BJ (cell line): ENCODE data around the gene FGF2. TPM values are rescaled to one million over a fixed set of nuclear protein-coding genes. Genes with fewer than 3 reads are reported as not detected.
"Not testable (repeated sequence)": the region's sequence is repeated elsewhere in the genome, so short reads cannot be mapped to it uniquely, and the experiment has no call there.

Source experiments
- CTCF ChIA-PET: fragments of 350-600 bp; formaldehyde crosslinking; extraction: SDS; loops from one replicate; lab custom pipeline; 2021; ENCODE audit warnings: antibody characterized with exemption, inconsistent platforms; lab: Yijun Ruan, JAX
- POLR2A ChIA-PET: fragments of 300-600 bp; sonication (Branson Sonifier 250); formaldehyde crosslinking; extraction: SDS; loops from one replicate; lab custom pipeline; 2021; ENCODE audit warnings: antibody characterized with exemption; lab: Charles Lee
- DNase-seq: peaks from one replicate; pipeline ENCODE4 v3.0.0-alpha.2; 2011; ENCODE audit warnings: low read depth
- H3K27me3 ChIP-seq: 2 replicates; pipeline ENCODE4 v1.6.0; 2011; ENCODE audit warnings: low read length; ENCODE audit not compliant: control insufficient read depth, insufficient read depth
- H3K36me3 ChIP-seq: 2 replicates; pipeline ENCODE4 v1.5.1; 2011; ENCODE audit warnings: low read length; ENCODE audit not compliant: control insufficient read depth, insufficient read depth
- H3K4me3 ChIP-seq: 2 replicates; pipeline ENCODE4 v1.5.1; 2011; ENCODE audit warnings: low read depth, mild to moderate bottlenecking, control low read depth, low read length
- polyA plus RNA-seq: library from polyadenylated mRNA; depleted of rRNA; stranded (reverse); fragments of >200 nt; gene quantifications from 2 replicates; pipeline ENCODE4 v1.2.3, GENCODE V29; 2011
- TF ChIP-seq, protein P1 (sequence below): IDR thresholded peaks from 2 replicates; pipeline ENCODE4 v1.5.1; 2011; ENCODE audit warnings: low read depth, mild to moderate bottlenecking, control low read depth, inconsistent platforms, low read length, moderate library complexity; ENCODE audit not compliant: insufficient read depth

FGF2 gene
- polyA plus RNA-seq, 1 experiment = 72.7 TPM

DNA sequence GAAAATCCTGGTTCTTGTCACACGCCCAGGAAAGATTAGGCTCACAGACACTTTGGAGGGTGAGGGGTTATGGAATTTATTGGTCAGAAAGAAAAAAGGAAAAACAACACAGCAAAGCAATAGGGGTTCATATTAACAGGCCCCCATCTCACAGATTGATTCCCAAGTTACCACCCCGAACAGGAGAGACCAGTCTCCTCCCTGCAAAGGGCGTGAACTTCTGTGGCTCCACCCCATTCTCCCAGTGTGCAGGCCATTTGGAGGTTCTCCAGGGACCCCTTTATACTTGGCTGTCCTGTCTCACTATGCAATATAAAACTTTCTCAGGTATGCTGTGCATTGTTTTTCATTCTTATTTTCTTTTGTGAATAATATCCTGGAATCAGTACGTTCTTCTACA is 7.4 kb downstream of the FGF2 start:
- DNase-seq = no peak
- ChIA-PET CTCF (interaction anchor here (0.6 to 1.5 kb wide), 2 partner anchors 24 to 88 kb away, joined by 4 read pairs; partner anchors contain the start of gene NUDT6), POLR2A (no interaction called here)
- peaks cover 2% of the 10 kb centered on the region; the same call in 1 of the 2 replicates for H3K36me3 ChIP-seq
- H3K4me3 ChIP-seq = no peak overlapping the region
- H3K27me3 ChIP-seq = no peaks in the 10 kb centered on the region
- TF ChIP-seq, protein P1, sequence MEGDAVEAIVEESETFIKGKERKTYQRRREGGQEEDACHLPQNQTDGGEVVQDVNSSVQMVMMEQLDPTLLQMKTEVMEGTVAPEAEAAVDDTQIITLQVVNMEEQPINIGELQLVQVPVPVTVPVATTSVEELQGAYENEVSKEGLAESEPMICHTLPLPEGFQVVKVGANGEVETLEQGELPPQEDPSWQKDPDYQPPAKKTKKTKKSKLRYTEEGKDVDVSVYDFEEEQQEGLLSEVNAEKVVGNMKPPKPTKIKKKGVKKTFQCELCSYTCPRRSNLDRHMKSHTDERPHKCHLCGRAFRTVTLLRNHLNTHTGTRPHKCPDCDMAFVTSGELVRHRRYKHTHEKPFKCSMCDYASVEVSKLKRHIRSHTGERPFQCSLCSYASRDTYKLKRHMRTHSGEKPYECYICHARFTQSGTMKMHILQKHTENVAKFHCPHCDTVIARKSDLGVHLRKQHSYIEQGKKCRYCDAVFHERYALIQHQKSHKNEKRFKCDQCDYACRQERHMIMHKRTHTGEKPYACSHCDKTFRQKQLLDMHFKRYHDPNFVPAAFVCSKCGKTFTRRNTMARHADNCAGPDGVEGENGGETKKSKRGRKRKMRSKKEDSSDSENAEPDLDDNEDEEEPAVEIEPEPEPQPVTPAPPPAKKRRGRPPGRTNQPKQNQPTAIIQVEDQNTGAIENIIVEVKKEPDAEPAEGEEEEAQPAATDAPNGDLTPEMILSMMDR = no peak

DNA sequence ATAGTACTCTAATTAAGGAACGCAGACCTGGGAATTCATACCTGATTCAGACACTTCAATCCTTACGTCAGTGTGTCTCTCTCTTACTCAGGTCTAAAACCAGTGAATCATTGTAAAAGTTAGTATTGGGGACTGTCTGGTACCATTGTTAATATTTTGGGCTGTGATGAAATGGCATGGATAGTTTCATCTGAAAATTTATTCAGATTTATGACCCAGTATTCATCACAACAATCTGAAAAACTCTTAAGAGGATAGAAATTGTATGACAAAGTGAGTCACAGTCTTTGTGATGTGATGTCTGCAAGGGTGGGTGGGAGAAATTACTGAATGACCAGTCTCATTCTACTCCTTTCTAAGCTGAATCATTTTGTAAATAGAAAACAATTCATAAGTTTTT is 10.3 kb downstream of the FGF2 start:
- ChIA-PET CTCF (interaction anchor here (0.9 to 1.4 kb wide), 4 partner anchors 78 to 98 kb away, joined by 3 read pairs; no protein-coding TSS in a partner anchor), POLR2A (no interaction called here)
- Histone ChIP-seq H3K4me3 (no peak overlapping the region), H3K36me3 (peaks cover 10% of the 10 kb centered on the region), H3K27me3 (no peaks in the 10 kb centered on the region)
- TF ChIP-seq, protein P1 = no peak
- DNase-seq = no peak

DNA sequence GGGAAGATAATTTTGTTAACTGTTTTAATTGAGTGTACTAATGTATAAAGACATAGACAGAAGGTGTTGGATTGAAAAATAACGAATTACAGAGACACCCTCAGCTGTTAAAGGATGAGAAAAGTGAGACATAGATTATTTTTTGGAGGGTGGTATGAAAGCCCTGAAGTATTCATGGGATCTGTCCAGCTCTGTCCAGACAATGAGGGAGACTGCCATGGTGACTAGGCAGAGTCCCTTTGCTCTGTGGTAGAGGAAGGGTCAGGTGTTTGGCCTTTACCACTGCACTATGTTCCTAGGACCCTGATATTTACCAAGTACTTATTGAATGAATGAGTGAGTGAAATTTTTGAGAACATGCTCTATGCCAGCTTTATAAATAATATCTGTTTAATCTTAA is 11.4 kb downstream of the FGF2 start:
- ChIA-PET POLR2A (no interaction called here), CTCF (no interaction called here)
- peaks cover 10% of the 10 kb centered on the region for H3K36me3 ChIP-seq
- DNase-seq = no peak
- no peak overlapping the region for H3K4me3 ChIP-seq
- TF ChIP-seq, protein P1 = no peak
- H3K27me3 ChIP-seq = no peaks in the 10 kb centered on the region

DNA sequence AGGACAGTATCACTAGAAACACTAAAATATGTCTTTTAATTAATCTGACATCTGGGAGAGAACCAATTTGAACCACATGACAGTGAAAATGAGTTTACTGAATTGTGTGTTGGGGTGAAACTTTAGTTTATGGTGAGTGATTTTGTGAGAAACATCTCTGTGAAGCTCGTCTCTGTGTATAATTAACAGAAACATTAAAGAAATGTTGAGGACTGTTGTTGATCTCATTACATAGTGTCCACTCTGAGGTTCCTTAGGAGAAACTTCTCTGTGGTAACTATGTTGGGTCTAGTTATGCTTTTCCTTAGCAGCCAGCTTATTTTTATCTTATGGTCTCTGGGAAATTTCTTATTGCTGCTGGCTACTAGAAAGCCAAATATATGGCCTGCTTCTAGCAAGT is 15.8 kb downstream of the FGF2 start:
- CTCF ChIA-PET = interaction anchor here (0.8 to 0.9 kb wide), 2 partner anchors 11 to 85 kb away, joined by 3 to 5 read pairs; no protein-coding TSS in a partner anchor
- POLR2A ChIA-PET = no interaction called here
- DNase-seq = no peak
- H3K27me3 ChIP-seq = no peaks in the 10 kb centered on the region
- TF ChIP-seq, protein P1 = no peak
- H3K36me3 ChIP-seq = peaks cover 12% of the 10 kb centered on the region
- H3K4me3 ChIP-seq = no peak overlapping the region

DNA sequence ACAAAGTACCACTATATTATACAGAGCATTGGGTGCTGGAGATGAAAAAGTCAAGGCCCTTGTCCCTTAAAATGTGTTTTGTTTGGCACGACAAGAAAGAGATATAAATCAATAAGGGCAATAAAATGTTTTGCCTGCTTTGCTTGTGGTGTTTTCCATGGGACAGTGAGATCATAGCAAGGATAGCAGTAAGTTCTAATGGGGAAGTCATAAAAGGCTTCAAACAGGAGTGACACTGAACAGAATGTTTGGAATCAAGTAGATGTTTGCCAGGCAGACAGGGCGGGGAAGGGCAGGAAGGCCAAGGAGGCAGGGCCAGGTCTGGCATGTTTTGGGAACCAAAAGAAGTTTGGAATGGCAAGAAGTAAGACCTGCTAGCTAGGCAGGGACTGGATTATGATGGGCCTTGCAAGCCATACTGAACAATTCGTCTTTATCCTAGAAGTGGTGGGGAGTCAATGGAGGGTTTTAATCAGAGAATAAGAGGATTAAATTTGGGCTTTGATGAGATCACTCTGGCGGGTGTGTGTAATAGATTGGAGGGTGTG is 16.4 kb downstream of the FGF2 start:
- TF ChIP-seq, protein P1 = no peak
- ChIA-PET POLR2A (no interaction called here), CTCF (interaction anchor here (0.8 to 0.9 kb wide), 2 partner anchors 12 to 86 kb away, joined by 3 to 5 read pairs; no protein-coding TSS in a partner anchor)
- no peak overlapping the region for H3K4me3 ChIP-seq
- H3K27me3 ChIP-seq = no peaks in the 10 kb centered on the region
- no peak for DNase-seq
- peaks cover 12% of the 10 kb centered on the region for H3K36me3 ChIP-seq

DNA sequence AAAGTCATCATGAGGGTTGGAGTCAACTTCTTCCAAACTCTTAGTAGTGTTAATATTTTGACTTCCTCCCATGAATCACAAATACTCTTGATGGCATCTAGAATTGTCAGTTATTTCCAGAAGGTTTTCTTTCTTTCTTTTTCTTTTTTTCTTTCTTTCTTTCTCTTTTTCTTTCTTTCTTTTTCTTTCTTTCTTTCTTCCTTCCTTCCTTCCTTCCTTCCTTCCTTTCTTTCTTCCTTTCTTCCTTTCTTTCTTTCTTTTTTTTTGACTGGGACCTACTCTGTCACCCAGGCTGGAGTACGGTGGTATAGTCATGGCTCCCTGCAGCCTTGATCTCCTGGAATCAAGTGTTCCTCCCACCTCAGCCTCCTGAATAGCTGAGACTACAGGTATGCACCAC is 17.8 kb downstream of the FGF2 start:
- H3K27me3 ChIP-seq, POLR2A ChIA-PET, H3K4me3 ChIP-seq, DNase-seq: not testable (repeated sequence)
- CTCF ChIA-PET = interaction anchor here (0.7 kb wide), 1 partner anchor 80 kb away, joined by 3 read pairs; no protein-coding TSS in a partner anchor
- peaks cover 12% of the 10 kb centered on the region for H3K36me3 ChIP-seq
